Sigmoid colon (tissue), 7 donors: ENCODE results near the gene VPS13C. TPM values are rescaled to one million over a fixed set of nuclear protein-coding genes. Genes with fewer than 3 reads are reported as not detected.

Experiments
- DNase-seq: peaks from one replicate; pipeline ENCODE4 v3.0.0-alpha.2; 2019
- H3K27ac ChIP-seq, 4 donors: fragments of 200-600 bp; sonication (generic); one replicate each; pipeline ENCODE4 v1.5.1; 2016 to 2019; ENCODE audit warnings: mild to moderate bottlenecking in 1 of 4
- H3K27me3 ChIP-seq, 3 donors: fragments of 200-600 bp; sonication (generic); one replicate each; pipeline ENCODE4 v1.5.1; 2019; ENCODE audit warnings: mild to moderate bottlenecking in 1 of 3
- H3K36me3 ChIP-seq, 4 donors: fragments of 200-600 bp; sonication (generic); one replicate each; pipeline ENCODE4 v1.5.1; 2016 to 2019
- H3K4me1 ChIP-seq, 4 donors: fragments of 200-600 bp; sonication (generic); one replicate each; pipeline ENCODE4 v1.5.1; 2017 to 2019
- H3K4me3 ChIP-seq, 4 donors: fragments of 200-600 bp; sonication (generic); one replicate each; pipeline ENCODE4 v1.5.1; 2017 to 2019; ENCODE audit warnings: mild to moderate bottlenecking in 2 of 4, moderate library complexity in 1 of 4
- H3K9me3 ChIP-seq, 4 donors: fragments of 200-600 bp in 3 of 4; sonication (generic) in 3 of 4; one replicate each; pipeline versions ENCODE4 v1.5.1 to v1.6.1; 2013 to 2019
- EP300 ChIP-seq, 4 donors: sonication (generic); formaldehyde crosslinking; IDR thresholded peaks; one replicate each; pipeline ENCODE4 v1.6.1; 2017; ENCODE audit warnings: antibody characterized with exemption in 4 of 4
- POLR2A ChIP-seq, 2 donors: fragments of 450-650 bp; IDR thresholded peaks; one replicate each; pipeline ENCODE4 v1.6.1; 2016; ENCODE audit warnings: antibody characterized with exemption in 2 of 2, mild to moderate bottlenecking in 2 of 2, moderate library complexity in 2 of 2
- POLR2AphosphoS5 ChIP-seq, 4 donors: sonication (generic); formaldehyde crosslinking; IDR thresholded peaks; one replicate each; pipeline ENCODE4 v1.6.1; 2017; ENCODE audit warnings: antibody characterized with exemption in 4 of 4
- WGBS, 2 donors: extraction: QIAGEN DNeasy Blood & Tissue Kit; methylation state at CpG; one replicate each; pipeline ENCODE4 v1.1.7; 2013; 5-methylcytosine and 5-hydroxymethylcytosine counted together
- intact Hi-C: fragments of 100-400 bp; cut with DNase I; formaldehyde crosslinking; loops from one replicate; pipeline ENCODE4 v1.15.1; 2023
- polyA plus RNA-seq, 3 donors: library from polyadenylated mRNA; stranded (reverse); fragments of 200-250 nt; gene quantifications; one replicate each; pipeline ENCODE4 v1.2.3, GENCODE V29; 2013
- total RNA-seq, 4 donors: library from RNA; depleted of rRNA; stranded (reverse); fragments of >200 nt; gene quantifications; one replicate each; pipeline ENCODE4 v1.1.0, GENCODE V29; 2016
- TF ChIP-seq, protein P1 (sequence below), 4 experiments: fragments of 450-650 bp in 3 of 4; fragments of 200-600 bp in 1 of 4; IDR thresholded peaks; one replicate each; pipeline ENCODE4 v1.5.1; 2016 to 2019; ENCODE audit warnings: antibody characterized with exemption in 4 of 4, mild to moderate bottlenecking in 3 of 4, moderate library complexity in 2 of 4
- donor health status: healthy with polysubstance abuse.
- donor health status: Bipolar disorder and iron deficiency.
- donor health status: healthy.

VPS13C gene
- total and polyA plus RNA-seq, 7 donors = 2.1 to 112 (median 71.5) TPM

DNA sequence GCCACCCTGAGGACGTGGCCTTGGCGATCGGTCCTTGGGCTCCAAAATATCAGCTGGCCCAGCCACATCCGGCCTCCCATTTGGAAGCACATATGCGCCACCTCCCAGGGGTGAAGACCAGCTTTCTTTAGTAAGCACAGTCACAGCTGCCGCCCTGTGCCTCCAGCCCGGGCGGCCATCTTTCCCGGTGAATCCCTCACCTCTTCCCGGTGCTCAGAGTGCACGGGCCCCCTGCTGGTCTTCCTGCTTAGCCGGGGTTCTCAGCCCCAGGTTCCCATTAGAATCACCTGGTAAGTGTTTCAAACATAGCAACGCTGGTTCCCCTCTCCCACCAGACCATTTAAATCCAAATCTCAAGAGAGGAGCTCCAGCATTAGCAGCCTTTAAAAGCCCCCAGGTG is 232.2 kb downstream of the VPS13C start:
- no peaks in the 10 kb centered on the region for H3K36me3 ChIP-seq
- H3K4me1 ChIP-seq = no peaks in the 10 kb centered on the region
- H3K27ac ChIP-seq = no peak overlapping the region
- H3K9me3 ChIP-seq = no peaks in the 10 kb centered on the region
- intact Hi-C loops = no loop called here
- TF ChIP-seq, protein P1, sequence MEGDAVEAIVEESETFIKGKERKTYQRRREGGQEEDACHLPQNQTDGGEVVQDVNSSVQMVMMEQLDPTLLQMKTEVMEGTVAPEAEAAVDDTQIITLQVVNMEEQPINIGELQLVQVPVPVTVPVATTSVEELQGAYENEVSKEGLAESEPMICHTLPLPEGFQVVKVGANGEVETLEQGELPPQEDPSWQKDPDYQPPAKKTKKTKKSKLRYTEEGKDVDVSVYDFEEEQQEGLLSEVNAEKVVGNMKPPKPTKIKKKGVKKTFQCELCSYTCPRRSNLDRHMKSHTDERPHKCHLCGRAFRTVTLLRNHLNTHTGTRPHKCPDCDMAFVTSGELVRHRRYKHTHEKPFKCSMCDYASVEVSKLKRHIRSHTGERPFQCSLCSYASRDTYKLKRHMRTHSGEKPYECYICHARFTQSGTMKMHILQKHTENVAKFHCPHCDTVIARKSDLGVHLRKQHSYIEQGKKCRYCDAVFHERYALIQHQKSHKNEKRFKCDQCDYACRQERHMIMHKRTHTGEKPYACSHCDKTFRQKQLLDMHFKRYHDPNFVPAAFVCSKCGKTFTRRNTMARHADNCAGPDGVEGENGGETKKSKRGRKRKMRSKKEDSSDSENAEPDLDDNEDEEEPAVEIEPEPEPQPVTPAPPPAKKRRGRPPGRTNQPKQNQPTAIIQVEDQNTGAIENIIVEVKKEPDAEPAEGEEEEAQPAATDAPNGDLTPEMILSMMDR (IDR thresholded peaks at IDR 0.05) = no peak
- TF ChIP-seq POLR2A (IDR thresholded peaks at IDR 0.05) (no peak), POLR2AphosphoS5 (IDR thresholded peaks at IDR 0.05) (no peak), EP300 (IDR thresholded peaks at IDR 0.05) (no peak)
- no peaks in the 10 kb centered on the region for H3K27me3 ChIP-seq
- WGBS, 2 donors = 88 to 92% methylated on average over 13 of the region's 13 CpGs
- no peak for DNase-seq
- no peak overlapping the region for H3K4me3 ChIP-seq

DNA sequence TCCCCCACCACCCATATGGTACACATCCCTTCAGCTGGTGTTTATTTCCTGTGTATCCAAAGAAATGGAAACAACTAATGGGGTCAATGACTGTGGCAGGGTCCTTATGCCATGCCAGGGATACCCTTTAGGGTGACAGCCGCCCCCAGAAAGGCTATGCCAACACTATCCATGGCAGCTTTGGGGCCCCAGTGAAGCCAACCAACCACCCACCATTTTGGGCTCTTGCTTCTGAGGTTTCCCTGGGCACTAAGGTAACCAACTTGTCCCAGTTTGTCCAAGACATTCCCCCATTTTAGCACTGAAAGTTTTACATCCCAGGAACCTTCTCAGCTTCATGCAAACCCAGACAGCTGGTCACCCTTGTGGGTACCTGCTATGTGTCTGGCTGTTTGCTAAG is 233.1 kb downstream of the VPS13C start:
- Histone ChIP-seq H3K4me3 (no peak overlapping the region), H3K4me1 (no peaks in the 10 kb centered on the region), H3K27me3 (no peaks in the 10 kb centered on the region), H3K36me3 (no peaks in the 10 kb centered on the region), H3K9me3 (no peaks in the 10 kb centered on the region), H3K27ac (no peak overlapping the region)
- DNase-seq = no peak
- TF ChIP-seq EP300 (IDR thresholded peaks at IDR 0.05) = no peak
- intact Hi-C loops = no loop called here
- WGBS, 2 donors = 86 to 94% methylated on average over 1 of the region's 1 CpG

DNA sequence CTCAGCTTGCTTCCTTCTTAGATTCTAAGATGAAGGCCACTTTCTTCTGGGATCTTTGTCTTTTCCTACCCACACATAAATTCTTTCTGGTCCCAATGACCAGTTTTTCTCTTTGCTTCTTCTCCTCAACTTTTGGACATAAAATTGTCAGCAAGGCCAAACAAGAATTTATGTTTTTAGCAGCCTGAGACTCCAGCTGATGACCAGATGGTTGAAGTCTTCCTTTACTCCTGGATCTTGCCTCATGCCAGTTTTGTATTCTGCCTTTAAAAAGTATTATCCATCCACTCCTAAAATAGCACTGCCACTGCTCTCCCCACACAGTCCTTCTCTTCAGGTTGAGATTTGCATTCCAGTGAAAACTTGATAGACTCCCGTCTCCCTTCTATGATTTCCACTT is 236.0 kb downstream of the VPS13C start:
- Histone ChIP-seq H3K9me3 (no peaks in the 10 kb centered on the region), H3K27ac (no peak overlapping the region)

DNA sequence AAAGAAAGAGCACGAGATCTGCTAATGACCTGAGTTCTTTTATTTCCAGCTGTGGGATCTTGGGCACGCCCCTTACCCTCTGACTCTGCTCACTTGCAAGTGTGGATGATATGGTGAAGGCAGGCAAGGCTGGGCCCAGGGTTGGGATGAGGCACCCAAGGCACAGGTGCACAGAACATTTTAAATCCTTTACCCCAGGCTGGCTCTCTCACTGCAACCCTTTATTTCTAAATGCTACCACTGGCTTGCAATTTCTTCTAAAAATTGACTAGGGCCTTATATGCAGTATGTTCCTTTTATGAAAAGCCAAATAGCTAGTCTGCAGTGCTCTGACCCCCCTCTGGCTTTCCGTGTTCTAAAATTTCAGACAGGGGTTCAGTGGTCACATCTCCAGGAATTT is 237.7 kb downstream of the VPS13C start:
- 86 to 89% methylated on average over 3 of the region's 3 CpGs for WGBS, 2 donors
- TF ChIP-seq, protein P1 (IDR thresholded peaks at IDR 0.05) = no peak
- TF ChIP-seq EP300 (IDR thresholded peaks at IDR 0.05) (no peak), POLR2A (IDR thresholded peaks at IDR 0.05) (no peak), POLR2AphosphoS5 (IDR thresholded peaks at IDR 0.05) (no peak)

More for the DNA sequence above, 236.0 kb downstream of the VPS13C start:
- DNase-seq = no peak
- intact Hi-C loops = no loop called here
- no peaks in the 10 kb centered on the region for H3K27me3 ChIP-seq
- H3K36me3 ChIP-seq = no peaks in the 10 kb centered on the region
- 0 to 50% methylated on average over 1 of the region's 1 CpG for WGBS, 2 donors
- H3K4me1 ChIP-seq = no peaks in the 10 kb centered on the region
- no peak overlapping the region for H3K4me3 ChIP-seq
- TF ChIP-seq, protein P1 (IDR thresholded peaks at IDR 0.05) = no peak
- no peak for TF ChIP-seq EP300 (IDR thresholded peaks at IDR 0.05)

DNA sequence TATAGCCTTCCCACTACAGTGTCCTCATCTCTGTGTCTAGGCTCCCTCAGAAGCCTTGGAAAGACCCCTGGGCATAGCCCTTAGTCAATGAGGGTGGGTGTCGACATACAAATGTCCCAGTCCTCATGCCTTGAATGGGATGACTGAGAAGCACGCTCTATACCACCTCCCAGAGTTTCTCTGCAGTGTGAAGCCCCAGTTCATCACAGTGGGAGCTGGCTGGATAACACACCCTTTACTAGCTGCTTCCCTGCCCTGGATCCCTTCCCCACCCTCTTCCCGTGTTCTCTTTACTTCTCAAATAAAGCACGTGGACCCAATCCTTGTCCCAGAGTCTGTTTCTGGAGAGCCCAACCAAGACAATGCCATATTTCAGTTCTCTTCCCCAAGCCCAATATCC is 239.3 kb downstream of the VPS13C start:
- H3K27me3 ChIP-seq = no peaks in the 10 kb centered on the region
- H3K9me3 ChIP-seq = no peaks in the 10 kb centered on the region
- no peaks in the 10 kb centered on the region for H3K36me3 ChIP-seq
- no peak for TF ChIP-seq POLR2A (IDR thresholded peaks at IDR 0.05)
- TF ChIP-seq POLR2AphosphoS5 (IDR thresholded peaks at IDR 0.05) = no peak
- WGBS, 2 donors = 82 to 84% methylated on average over 4 of the region's 4 CpGs
- no peak overlapping the region for H3K4me3 ChIP-seq
- intact Hi-C loops = no loop called here
- no peaks in the 10 kb centered on the region for H3K4me1 ChIP-seq
- DNase-seq = no peak
- no peak overlapping the region for H3K27ac ChIP-seq

More for the DNA sequence above, 237.7 kb downstream of the VPS13C start:
- no peak for DNase-seq
- Histone ChIP-seq H3K9me3 (no peaks in the 10 kb centered on the region), H3K4me3 (no peak overlapping the region), H3K4me1 (no peaks in the 10 kb centered on the region), H3K27me3 (no peaks in the 10 kb centered on the region), H3K36me3 (no peaks in the 10 kb centered on the region), H3K27ac (no peak overlapping the region)
- intact Hi-C loops = no loop called here

DNA sequence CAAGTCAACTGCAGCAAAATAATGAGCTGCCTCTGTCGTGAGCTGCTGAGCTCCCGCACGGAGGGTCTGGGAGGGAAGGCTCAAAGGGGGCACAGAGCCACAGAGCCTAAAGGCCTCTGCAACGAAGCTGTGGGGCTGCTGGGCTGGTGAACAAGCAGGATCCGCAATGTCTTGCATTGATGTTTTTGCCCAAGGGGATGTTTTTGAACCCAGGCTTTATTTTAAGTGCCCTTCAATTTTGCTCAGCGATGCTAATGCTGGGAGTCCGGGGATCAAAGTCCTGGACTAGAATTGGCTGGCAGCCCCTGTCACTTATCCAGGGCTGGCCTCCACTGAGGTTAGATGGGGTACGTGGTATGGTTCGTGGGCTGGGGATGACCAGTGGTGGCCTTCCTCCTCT is 240.0 kb downstream of the VPS13C start:
- no peaks in the 10 kb centered on the region for H3K9me3 ChIP-seq
- no peak overlapping the region for H3K4me3 ChIP-seq
- H3K27me3 ChIP-seq = no peaks in the 10 kb centered on the region
- no peaks in the 10 kb centered on the region for H3K4me1 ChIP-seq
- H3K27ac ChIP-seq = no peak overlapping the region
- intact Hi-C loops = no loop called here
- 88 to 91% methylated on average over 9 of the region's 9 CpGs for WGBS, 2 donors
- TF ChIP-seq POLR2A (IDR thresholded peaks at IDR 0.05) = no peak
- DNase-seq = no peak
- H3K36me3 ChIP-seq = no peaks in the 10 kb centered on the region
